Glutamatergic neuron (in vitro differentiated cells): ENCODE measurements around the gene ABI1. TPM values are rescaled to one million over a fixed set of nuclear protein-coding genes. Genes with fewer than 3 reads are reported as not detected.

ENCODE experiments used
- DNase-seq: peaks from one replicate; pipeline ENCODE4 v3.0.0; 2022
- H3K27ac Mint-ChIP-seq: one replicate; pipeline ENCODE4 v1.8.0; 2020; ENCODE audit warnings: mild to moderate bottlenecking, mixed read lengths, inconsistent platforms; ENCODE audit not compliant: unreplicated experiment
- H3K27me3 Mint-ChIP-seq: one replicate; pipeline ENCODE4 v1.8.0; 2020; ENCODE audit warnings: mild to moderate bottlenecking, moderate library complexity, mixed read lengths, inconsistent platforms; ENCODE audit not compliant: unreplicated experiment
- H3K36me3 Mint-ChIP-seq: one replicate; pipeline ENCODE4 v1.8.0; 2020; ENCODE audit warnings: mild to moderate bottlenecking, mixed read lengths, inconsistent platforms; ENCODE audit not compliant: unreplicated experiment
- H3K4me1 Mint-ChIP-seq: one replicate; pipeline ENCODE4 v1.8.0; 2020; ENCODE audit warnings: mild to moderate bottlenecking, low read depth, mixed read lengths, inconsistent platforms; ENCODE audit not compliant: unreplicated experiment
- H3K4me3 Mint-ChIP-seq: one replicate; pipeline ENCODE4 v1.8.0; 2020; ENCODE audit warnings: mild to moderate bottlenecking, mixed read lengths, inconsistent platforms; ENCODE audit not compliant: unreplicated experiment
- H3K9me3 Mint-ChIP-seq: one replicate; pipeline ENCODE4 v1.8.0; 2020; ENCODE audit warnings: mild to moderate bottlenecking, moderate library complexity, mixed read lengths, inconsistent platforms; ENCODE audit not compliant: unreplicated experiment
- CTCF ChIP-seq: fragments of 200-600 bp; sonication (generic); IDR thresholded peaks from one replicate; pipeline ENCODE4 v1.5.0; 2021; ENCODE audit not compliant: partially characterized antibody, unreplicated experiment
- total RNA-seq: library from RNA; stranded (reverse); fragmentation: NEBNext Ultra II Directional; extraction: Animal tissue kit (Norgen Biotek cat#: 25700); gene quantifications from one replicate; pipeline ENCODE4 v1.2.1, GENCODE V29; 2021; ENCODE audit not compliant: unreplicated experiment

ABI1 gene
- total RNA-seq, 1 donor from 2014 or later: 37.3 TPM

GRCh38 chr10:26829810-26830515, 30.8 kb downstream of the ABI1 start:
- Mint-ChIP-seq H3K27ac (no peak overlapping the region), H3K4me1 (peaks cover 7% of the 10 kb centered on the region), H3K27me3 (no peaks in the 10 kb centered on the region), H3K4me3 (no peak overlapping the region), H3K36me3 (no peaks in the 10 kb centered on the region), H3K9me3 (no peaks in the 10 kb centered on the region)
- TF ChIP-seq CTCF: no peak
- no peak for DNase-seq

GRCh38 chr10:26824015-26824690, 36.6 kb downstream of the ABI1 start:
- DNase-seq: no peak
- H3K27ac Mint-ChIP-seq: no peak overlapping the region
- H3K4me1 Mint-ChIP-seq: no peaks in the 10 kb centered on the region
- no peaks in the 10 kb centered on the region for H3K27me3 Mint-ChIP-seq
- no peak for TF ChIP-seq CTCF
- no peaks in the 10 kb centered on the region for H3K9me3 Mint-ChIP-seq
- no peak overlapping the region for H3K4me3 Mint-ChIP-seq
- H3K36me3 Mint-ChIP-seq: no peaks in the 10 kb centered on the region

GRCh38 chr10:26821699-26822570, 38.8 kb downstream of the ABI1 start:
- Mint-ChIP-seq H3K4me1 (no peaks in the 10 kb centered on the region), H3K27me3 (no peaks in the 10 kb centered on the region), H3K4me3 (no peak overlapping the region), H3K9me3 (no peaks in the 10 kb centered on the region), H3K27ac (no peak overlapping the region), H3K36me3 (no peaks in the 10 kb centered on the region)
- no peak for DNase-seq
- TF ChIP-seq CTCF: no peak

- no peaks in the 10 kb centered on the region for H3K27me3 Mint-ChIP-seq
- DNase-seq: no peak
- H3K4me1 Mint-ChIP-seq: no peaks in the 10 kb centered on the region
- H3K4me3 Mint-ChIP-seq: no peak overlapping the region
- H3K27ac Mint-ChIP-seq: no peak overlapping the region
- peaks cover 1% of the 10 kb centered on the region for H3K9me3 Mint-ChIP-seq
- no peak for TF ChIP-seq CTCF
- no peaks in the 10 kb centered on the region for H3K36me3 Mint-ChIP-seq
These were observed 45.3 kb downstream of the ABI1 start for GRCh38 chr10:26815500-26815899.
